GM10266 (cell line): ENCODE results near the gene OSR1.

ENCODE experiments used
- DNase-seq: peaks from one replicate; pipeline ENCODE4 v3.0.0; 2012; ENCODE audit errors: extremely low spot score
- TF ChIP-seq, protein P1 (sequence below): IDR thresholded peaks from 2 replicates; pipeline ENCODE4 v1.5.1; 2012; ENCODE audit warnings: mild to moderate bottlenecking, low read depth; ENCODE audit not compliant: control insufficient read depth, insufficient read depth; ENCODE audit errors: missing control alignments

The OSR1 gene

DNA sequence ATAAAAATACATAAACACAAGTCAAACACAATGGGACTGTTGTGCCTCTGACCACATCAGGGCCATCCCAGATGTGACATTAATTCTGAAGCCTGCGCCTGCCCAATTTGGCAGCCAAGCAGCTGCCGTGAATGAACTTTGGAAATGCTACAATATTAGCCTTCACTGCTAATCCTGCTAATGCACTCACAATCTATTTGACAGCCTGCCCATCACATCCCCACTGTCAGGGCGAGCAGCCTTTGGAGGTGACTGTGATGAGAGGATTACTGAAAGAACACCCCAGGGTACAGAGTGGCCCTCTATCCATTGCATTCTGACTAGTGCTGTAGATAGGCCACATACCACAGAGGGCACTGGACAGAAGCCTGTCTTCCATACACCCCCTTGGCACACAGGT, 21.6 kb downstream of the OSR1 start:
- TF ChIP-seq, protein P1, sequence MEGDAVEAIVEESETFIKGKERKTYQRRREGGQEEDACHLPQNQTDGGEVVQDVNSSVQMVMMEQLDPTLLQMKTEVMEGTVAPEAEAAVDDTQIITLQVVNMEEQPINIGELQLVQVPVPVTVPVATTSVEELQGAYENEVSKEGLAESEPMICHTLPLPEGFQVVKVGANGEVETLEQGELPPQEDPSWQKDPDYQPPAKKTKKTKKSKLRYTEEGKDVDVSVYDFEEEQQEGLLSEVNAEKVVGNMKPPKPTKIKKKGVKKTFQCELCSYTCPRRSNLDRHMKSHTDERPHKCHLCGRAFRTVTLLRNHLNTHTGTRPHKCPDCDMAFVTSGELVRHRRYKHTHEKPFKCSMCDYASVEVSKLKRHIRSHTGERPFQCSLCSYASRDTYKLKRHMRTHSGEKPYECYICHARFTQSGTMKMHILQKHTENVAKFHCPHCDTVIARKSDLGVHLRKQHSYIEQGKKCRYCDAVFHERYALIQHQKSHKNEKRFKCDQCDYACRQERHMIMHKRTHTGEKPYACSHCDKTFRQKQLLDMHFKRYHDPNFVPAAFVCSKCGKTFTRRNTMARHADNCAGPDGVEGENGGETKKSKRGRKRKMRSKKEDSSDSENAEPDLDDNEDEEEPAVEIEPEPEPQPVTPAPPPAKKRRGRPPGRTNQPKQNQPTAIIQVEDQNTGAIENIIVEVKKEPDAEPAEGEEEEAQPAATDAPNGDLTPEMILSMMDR: no peak
- DNase-seq: no peak

DNA sequence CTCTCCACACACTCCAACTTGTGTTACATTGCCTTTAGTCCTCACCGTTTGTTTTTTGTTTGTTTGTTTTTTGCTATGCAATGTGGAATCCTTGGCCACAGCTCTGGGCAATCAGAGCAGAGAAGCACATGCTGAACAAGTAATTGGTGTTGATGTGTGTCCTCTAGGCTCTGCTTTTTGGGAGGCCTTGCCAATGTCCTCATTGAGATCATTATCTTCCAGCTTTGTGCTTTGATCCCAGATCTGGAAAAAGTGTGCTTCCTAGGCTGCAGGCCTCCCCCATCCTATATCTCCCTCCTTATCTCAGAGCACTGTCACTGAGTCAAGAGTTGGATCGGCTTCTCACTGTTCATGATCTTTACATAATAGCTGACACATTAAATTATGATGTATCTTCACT, 25.9 kb downstream of the OSR1 start:
- TF ChIP-seq, protein P1: no peak
- DNase-seq: no peak

DNA sequence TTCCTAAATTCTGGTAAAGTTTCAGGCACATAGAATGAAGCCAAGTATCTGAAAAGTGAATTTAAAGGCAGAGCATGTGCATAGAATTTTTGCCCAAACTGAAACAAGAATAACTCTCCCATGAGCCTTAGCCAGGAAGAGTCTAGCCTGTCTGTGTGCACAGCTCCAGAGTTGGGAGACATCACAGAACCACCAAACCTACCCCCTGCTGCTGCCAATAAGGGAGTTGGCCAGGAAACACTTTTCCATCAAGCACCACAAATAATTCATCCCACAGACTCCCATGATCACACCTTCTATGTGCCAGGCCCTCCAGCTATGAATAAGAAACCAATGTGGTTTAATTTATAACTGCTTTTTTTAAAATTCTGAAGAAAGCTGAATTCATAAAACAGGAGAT, 27.0 kb downstream of the OSR1 start:
- TF ChIP-seq, protein P1: no peak
- no peak for DNase-seq

DNA sequence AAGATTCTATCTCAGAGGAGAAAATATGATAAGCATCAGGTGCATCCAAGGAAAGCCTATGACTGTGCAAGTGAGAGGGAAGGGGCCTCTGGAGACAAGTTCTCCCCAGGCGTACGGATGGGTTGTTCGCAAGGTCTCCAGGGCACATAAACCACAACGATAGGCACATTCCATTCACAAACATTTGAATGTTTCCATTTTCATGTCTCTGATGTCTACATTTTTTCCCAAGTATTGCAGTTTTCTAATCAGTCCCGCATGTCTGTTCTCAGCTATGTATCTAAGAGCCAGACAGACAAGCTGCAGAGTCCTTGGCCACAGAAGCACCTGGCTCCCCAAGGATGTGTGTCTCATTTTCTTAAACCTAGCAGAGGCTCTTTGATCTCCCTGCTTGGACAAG, 28.0 kb downstream of the OSR1 start:
- DNase-seq: no peak
- TF ChIP-seq, protein P1: no peak

DNA sequence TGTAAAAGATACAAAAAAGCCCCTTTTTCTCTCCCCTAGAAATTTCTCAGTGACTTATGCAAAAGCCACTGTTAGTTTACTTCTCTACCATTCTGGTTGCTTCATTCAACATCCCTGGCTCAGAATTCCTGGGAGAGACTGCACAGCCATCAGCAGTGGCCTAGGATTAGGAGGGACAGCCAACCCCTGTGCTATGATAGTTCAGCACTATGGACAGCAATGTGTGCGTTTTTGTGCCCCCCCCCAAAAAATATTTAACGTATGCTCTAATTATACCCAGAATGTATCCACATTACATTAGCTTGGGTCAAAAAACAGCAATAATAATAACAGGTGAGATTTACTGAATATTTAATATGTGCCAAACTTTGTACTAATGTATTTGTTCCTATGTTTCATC, 29.0 kb downstream of the OSR1 start:
- no peak for DNase-seq
- TF ChIP-seq, protein P1: no peak

DNA sequence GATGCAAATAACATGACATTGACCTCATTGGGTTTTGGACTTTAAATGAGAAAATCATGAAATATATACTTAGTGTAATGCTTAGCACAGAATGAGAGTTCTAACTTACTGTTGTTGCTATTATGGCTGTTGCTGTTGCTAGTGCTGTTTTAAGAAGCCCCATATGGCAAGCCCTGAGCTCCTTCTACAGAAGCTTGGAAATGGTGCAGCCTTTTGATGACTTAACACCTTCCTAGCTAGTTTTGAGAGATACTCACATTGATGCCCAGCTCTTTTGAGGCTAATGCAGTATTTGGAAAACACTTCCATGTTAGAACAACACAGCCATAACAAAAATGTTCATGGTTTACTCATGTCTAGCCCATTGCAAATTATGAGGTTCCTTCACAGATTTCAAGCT, 30.9 kb downstream of the OSR1 start:
- TF ChIP-seq, protein P1: no peak

DNA sequence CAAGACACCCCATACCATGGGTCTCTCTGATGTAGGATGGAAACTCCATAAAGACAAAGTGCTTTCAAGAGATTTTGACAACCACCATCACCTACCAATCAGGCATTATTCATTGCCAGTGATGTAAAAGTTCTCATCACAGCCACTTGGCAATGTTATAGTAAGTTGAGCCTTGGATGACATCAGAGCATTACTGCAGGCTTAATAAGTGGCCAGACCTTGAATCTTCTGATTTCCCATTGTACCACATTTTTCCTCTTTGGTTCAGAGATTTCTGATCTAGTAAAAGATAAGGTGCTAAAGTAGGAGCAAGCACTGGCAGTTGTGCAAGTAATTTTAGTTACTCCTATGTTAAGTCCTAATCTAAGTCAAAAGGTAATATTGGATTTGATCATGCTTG, 36.5 kb downstream of the OSR1 start:
- TF ChIP-seq, protein P1: no peak
- no peak for DNase-seq

More for the DNA sequence above, 30.9 kb downstream of the OSR1 start:
- no peak for DNase-seq

DNA sequence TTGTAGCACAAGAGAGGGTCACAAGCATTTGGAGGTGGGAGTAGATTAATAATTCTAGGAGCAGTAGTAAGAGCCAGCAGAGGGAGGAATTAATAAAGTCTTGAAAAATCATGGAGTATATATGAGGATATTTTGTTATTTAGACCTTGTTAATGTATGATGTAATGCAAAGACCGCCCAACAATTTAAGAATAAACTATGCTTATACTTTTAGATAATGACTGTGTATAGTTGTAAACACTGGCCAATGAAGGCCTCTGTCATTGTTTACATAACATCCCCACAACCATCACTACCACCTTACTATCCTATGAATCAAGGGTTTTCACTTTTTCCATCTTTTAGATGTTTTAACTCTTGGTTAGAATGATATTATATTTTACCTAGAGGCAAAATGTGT, 37.6 kb downstream of the OSR1 start:
- TF ChIP-seq, protein P1: no peak
- DNase-seq: no peak
